HG03135 (cell line): Measurements from ENCODE around the gene CFLAR.
"Not testable (repeated sequence)": the region's sequence is repeated elsewhere in the genome, so short reads cannot be mapped to it uniquely, and the experiment has no call there.

Source experiments
- ATAC-seq: cut with Tn5 transposase; IDR thresholded peaks from one replicate; pipeline ENCODE4 v1.9.1; 2021; ENCODE audit warnings: mild to moderate bottlenecking, moderate library complexity; ENCODE audit not compliant: unreplicated experiment

CFLAR gene

DNA sequence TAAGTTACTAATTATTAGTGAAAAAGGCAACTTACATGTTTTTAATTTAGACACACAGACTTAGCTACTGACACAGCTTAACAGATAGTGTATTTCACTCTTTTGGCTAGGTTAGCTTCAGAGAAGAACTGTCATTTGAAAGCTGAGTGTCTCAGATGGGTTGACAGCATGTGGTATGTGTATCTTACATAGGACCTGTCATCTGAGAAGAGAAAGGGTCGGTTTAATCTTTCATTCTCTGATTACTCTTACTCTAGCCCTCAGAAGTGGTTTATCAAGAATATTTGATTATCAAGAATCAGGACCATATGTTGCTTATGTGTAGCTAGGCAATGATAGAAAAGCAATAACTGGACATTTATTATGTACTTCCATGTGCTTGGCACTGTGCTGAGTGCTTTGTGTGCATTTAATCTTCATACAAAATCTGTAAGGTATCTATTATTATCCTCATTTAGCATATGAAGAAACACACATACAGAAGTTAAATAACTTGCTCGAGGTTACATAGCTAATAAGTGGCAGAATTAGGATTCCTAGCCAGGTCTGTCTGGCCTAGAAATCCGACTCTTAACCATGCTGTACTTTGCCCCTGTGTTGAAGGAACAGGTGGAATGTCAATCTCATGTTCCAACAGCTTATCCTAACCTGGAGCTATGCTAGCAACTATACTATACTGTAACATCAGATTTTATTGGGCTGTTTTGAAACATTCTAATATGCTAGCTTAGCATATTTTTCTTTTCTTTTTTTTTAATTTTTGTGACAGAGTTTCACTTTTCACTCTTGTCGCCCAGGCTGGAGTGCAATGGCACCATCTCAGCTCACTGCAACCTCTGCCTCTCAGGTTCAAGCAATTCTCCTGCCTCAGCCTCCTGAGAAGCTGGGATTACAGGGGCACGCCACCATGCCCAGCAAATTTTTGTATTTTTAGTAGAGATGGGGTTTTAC lies 28.4 kb downstream of the CFLAR start:
- ATAC-seq: no peak

DNA sequence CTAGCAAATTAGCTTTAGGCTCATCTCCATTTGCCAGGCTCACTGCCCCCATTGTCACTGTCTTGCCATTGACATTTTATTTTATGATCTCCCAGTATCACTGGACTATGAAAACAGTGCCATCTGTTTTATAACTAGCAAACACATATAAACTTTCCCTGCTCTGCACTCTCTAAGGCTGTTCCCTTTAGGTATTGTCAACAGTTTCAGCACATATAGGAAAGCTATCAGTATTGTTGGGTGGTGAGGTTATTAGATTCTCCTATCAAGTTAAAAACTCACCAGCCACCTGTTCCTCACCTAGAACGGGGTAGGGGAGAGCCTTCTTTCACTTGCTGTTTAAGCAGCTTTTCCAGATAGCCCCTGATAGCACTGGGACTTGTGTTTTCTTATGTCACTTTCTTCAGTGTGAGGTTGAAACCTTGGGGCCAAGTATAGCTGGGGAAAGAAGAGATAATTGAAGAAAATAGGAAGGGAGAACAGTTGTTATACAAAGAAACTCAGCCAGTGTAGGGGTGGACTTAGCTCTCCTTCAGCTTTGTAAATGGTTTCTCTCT lies 32.5 kb downstream of the CFLAR start:
- no peak for ATAC-seq

DNA sequence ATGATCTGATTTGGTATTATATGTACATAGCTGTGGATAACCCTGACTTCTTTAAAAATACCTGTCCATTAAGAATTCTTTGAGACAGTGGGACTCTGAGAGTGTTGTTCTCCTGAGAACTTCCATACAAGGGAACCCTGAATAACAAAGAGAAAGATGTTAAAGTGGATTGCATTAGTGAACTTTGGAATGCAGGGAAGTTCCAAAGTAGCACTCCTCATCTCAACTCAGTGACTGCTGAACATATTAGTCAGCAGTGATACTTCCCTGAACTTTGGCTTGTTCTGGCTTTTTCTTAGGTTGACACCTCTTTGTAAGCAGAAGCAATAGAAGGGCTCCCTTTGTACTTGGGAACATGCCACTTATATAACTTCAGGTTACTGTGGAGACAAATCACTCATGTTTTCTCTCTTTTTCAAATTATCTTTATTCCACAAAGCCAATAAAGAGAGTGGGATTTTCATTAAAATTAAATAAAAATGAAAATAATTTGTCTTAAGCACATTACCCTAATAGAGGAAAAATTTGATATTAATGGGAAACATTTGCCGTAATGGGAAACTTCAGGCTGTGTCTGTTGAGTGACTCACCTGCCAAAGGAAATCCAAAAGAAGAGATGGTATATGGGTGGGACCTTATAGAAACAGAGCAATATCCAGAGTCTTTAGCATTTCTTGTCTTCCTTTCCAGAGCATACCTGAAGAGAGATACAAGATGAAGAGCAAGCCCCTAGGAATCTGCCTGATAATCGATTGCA lies 33.3 kb downstream of the CFLAR start:
- ATAC-seq: no peak

DNA sequence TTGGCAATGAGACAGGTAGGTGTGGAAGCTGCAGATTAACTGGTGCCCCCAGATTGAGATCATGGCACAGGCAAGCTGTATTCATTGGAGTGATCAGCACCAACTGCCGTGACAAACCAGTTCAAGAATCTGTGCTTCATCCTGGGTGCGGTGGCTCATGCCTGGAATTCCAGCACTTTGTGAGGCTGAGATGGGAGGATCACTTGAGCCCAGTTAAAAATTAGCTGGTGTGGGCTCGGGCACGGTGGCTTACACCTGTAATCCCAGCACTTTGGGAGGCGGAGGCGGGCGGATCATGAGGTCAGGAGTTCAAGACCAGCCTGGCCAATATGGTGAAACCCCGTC lies 33.8 kb downstream of the CFLAR start:
- ATAC-seq: not testable (repeated sequence)

DNA sequence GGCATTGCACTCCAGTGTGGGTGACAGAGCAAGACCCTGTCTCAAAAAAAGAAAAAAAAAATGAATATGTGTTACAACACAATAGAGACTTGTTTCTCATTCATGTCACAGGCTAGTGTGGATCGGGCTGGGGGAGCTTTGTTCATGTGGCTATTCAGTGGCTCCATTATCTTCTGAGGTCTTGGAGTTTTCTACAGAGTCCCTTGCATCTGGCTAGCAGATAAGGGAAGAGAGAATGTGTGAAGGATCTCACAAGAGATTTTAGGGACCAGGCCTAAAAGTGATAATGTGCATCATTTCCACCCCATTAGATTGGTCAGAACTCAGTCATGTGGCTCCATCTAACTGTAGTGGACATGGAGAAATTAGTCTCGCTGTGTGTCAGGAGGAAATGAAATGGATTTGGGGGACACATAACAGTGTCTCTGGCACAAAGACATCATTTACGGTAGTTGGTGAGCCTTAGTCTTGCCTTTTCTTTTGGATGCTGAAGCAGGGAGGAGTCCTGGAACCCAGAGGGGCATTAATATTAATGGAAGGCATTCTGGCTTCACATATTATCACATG lies 34.6 kb downstream of the CFLAR start:
- no peak for ATAC-seq

DNA sequence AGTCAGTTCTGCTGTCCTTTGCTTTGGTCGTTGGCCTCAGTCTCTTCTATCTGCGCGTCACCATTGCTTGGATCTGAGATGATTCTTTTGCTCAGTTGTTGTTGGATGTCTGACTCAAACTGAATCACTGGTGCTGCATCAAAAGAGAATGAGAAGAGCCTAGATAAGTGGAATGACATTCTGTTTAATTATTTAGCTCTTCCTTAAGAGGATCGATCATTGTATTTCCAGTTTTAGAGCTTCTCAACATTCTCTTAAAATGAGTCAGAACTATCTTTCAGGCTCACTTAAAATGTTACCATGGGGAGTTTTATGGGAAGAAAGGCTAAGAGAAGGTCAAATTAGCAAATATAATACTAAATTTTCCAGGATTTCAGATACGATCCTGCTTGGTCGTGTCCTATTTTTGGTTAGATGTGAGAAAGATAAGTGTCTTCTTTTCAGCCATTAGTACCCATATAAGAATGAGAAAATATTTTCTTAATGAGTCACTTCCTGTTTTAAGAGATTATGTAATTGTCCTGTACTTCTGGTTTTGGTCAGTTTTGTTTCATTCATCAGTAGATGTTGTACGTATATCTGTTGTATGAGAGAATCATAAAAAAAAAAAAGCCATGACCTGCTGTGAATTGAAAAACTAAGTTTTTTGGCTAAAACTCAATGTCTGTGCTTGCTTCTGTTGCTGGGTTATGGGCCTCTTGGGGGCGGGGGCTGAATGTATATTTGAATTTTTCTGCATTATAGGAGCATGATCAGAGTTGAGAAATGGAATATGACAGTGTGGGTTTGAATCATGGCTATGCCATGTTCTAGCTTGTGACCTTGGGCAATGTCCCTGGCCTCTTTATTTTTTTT lies 35.4 kb downstream of the CFLAR start:
- ATAC-seq: peak; percentile 85

DNA sequence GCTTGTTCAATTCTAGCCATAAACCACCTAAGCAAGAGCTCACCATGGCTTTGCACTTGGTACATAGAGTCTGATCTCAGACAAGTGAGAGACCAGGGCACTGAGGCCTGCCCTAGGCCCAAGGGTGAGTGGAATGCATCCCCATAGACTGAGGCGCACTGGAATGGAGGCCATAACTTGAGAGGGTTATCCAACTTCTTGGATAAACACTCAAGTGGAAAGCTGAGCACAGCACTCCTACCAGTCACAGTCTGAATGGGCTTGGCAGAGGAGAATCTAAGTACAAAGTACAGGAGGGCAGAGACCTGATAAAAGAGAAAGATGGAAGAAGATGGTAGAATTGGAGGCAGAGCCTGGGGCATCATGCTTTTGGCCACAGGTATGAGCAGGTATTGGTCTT lies 36.6 kb downstream of the CFLAR start:
- ATAC-seq: no peak

DNA sequence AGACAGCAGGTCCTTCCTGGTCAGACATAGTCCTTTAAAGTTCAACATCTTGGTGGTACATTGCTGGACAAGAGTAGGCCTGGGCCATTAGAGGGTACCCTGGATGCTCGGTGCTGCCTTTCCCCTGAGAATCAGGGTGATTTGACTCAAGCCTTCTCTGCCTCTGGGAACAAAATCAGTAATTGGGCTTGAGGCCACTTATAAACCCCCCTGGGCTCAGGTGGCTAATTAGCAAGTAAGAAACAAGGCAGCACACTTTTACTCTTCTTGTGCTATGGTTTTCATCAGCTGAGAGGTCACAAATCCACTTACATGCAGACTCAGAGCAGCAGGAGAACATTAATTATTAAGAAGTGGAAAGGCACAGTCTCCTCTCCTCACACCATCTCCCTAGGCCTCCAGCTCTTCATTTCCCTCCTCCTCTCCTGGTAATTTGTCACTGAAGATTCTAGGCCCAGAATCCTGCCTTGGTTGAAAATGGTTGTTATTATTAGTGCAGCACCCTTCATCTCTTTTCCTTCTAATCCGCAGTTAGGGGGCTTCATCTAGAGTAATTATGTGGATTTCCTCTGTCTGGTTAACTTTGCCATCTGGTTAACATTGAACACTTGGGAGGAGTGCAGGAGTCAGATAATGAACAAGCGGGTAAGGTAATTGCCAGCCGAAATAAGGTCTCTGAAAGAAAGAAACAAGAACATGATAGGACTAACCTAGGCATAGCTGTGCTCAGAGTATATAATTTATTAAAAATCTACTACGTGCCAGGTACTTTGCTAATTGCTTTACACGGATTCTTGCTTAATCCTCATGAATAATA lies 37.2 kb downstream of the CFLAR start:
- ATAC-seq: no peak

DNA sequence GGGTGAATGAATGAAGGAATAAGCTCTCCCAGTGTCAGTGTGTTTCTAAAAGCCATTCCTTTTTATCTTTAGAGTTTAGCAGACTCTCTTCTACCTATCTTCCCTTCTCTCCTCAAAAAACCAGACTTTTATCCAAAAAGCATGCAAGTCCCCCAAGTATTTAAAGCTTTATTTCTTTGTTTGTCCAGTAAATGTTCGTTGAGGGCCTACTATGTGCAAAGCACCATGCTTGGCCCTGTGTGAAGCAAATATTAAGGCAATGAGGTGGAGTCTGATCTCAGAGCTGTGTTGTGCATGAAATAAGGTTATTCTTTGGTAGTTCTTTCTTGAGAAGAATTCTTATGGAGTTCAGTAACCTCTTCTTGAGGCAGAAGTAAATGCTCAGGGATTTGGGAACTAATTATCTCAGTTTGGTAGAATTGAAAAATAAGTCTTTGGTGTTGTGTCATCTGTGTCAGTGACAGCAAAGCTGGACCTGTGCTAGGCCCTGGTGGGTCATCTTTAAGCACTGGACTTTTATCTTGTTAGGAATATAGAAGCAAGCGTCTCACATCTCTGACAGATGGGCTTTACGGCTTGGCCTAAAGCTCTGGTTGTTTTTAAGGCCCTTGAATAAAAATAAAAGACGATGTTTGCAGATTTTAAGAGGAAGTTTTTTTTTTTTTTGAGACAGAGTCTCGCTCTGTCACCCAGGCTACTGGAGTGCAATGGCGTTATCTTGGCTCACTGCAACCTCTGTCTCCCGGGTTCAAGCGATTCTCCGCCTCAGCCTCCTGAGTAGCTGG lies 38.8 kb downstream of the CFLAR start:
- no peak for ATAC-seq

DNA sequence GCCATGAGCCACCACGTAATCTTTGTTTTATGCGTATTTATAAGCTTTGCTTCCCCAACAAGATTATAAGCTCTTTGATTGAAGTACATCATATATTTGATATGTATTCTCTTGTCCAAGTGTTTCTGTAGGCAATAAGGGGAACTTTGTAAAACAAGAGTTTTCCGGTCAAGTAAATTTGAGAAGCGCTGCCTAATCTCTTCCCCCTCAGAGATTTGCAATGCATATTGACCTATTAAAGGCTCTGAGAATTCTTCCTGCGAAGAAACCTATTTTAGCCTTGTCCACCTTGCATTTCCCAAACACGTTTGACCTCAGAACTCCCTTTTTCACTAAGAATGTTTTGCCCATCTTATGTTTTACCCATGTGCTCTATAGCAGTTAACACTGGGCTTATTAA lies 40.1 kb downstream of the CFLAR start:
- ATAC-seq: no peak

DNA sequence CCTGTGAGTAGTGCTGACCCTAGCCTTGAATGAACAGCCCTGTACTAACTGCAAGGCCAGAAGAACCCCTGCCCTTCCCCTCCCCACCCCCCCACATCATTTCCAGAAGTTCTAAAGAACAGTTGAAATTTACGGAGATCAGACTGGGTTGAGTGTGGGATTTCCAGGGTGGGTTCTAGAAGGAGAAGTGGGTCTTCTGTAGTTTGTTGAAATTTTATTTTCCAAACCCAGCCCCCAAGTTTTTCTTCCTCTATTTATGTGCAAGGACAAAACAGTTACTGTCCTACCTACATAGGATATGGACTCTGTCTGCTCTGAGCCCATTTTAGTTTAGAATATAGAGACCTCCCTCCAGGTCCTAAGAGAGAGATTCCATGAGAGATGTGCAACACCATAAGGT lies 40.7 kb downstream of the CFLAR start:
- ATAC-seq: no peak

DNA sequence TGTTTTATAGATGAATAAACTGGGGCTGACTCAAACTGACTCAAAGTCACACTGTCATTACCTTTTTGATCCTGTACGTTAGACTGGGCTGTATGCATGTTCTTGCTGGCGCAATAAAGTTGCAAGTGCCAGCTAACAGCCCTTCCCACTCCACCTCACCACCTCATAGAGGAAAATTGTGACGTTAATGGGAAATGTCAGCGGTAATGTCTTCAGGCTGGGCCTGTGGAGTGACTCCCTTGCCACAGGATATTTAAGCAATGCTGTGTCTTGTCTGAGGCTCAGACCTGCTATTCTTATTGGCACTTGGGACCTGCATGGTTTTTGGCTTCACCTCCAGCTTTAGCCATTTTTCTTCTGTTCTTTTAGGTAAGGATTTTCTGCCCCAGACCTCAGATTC lies 41.7 kb downstream of the CFLAR start:
- peak; percentile 28 for ATAC-seq

DNA sequence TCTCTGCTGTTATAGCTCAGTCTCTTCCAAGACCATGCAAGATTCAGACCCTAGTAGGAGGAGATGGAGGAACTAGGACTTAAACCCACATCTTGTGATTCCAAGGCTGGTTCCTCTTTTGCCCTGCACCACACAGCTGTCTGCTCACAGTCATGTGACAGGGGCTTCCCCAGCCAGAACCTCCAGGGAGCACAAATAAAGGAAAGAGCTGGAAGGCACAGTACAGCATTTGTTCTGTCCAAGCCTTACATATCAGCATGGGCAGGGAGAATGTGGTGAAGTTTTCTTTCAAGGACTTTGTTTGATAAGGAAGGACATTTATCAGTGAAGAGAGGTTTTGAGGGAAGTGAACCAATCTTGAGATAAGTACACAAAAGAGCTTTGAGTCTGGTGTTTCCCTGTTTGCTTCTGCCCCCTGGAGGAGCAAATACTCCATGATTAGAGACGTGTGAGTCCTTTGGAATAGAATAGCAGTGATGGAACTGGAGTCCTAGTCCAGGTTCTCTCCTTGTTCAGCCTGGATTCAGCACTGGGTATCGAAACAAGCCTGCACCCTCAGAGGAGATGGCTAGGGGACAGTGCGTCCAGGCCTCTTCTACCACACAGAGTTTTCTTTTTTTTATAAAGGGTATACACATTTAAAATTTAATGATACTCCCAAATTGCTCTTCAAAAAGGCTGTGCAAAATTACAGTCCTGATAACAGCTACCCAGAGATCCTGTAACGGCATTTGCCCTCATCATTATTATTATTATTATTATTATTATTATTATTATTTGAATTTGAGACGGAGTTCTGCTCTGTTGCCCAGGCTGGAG lies 42.4 kb downstream of the CFLAR start:
- peak; percentile 91 for ATAC-seq

DNA sequence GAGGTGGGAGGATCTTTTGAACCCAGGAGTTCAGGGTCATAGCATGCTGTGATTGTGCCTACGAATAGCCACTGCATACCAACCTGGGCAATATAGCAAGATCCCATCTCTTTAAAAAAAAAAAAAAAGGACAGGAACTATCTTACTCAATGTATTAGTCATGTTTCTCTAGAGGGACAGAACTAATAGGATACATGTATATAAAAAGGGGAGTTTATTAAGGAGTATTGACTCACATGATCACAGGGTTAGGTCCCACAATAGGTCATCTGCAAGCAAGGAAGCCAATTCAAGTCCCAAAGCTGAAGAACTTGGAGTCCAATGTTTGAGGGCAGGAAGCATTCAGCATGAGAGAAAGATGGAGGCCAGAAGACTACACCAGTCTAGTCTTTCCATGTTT lies 48.2 kb downstream of the CFLAR start:
- no peak for ATAC-seq

DNA sequence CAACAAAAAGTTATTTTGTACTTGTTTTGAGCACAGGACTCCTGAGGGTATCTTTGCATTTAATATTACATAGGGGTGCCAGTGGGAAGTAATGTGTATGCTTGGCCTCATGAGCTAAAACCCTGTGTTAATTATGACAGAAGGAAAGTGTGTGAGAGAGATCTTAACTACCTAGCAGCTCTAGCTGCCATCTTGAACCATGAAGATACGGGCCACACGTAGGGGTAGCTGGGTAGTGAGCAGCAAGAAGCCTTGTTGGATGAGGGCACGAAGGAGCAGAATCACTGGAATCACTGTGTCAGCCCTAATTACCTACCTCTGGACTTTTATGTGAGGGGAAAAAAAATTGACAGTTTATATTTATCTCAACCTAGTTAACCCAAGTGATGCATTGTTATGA lies 51.6 kb downstream of the CFLAR start:
- no peak for ATAC-seq

DNA sequence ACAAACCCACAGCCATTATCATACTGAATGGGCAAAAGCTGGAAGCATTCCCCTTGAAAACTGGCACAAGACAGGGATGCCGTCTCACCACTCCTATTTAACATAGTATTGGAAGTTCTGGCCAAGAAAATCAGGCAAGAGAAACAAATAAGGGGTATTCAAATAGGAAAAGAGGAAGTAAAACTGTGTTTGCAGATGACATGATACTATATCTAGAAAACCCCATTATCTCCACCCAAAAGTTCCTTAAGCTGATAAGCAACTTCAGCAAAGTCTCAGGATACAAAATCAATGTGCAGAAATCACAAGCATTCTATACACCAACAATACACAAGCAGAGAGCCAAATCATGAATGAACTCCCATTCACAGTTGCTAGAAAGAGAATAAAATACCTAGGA lies 52.5 kb downstream of the CFLAR start:
- not testable (repeated sequence) for ATAC-seq

DNA sequence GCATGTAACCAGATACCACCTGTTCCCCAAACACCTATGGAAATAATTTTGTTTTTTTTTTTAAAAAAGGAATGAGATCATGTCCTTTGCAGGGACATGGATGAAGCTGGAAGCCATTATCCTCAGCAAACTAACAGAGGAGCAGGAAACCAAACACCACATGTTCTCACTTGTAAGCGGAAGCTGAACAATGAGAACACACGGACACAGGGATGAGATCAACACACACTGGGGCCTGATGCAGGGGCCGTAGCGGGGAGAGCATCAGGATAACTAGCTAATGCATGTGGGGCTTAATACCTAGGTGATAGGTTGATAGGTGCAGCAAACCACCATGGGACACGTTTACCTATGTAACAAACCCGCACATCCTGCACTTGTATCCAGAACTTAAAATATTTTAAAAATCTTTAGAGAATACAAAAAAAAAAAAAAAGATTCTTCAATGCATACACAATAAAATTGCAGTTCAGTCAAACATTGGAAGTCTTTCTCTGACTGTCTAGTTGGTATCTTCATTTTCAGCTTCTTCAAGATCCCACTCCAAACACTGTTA lies 55.4 kb downstream of the CFLAR start:
- no peak for ATAC-seq

DNA sequence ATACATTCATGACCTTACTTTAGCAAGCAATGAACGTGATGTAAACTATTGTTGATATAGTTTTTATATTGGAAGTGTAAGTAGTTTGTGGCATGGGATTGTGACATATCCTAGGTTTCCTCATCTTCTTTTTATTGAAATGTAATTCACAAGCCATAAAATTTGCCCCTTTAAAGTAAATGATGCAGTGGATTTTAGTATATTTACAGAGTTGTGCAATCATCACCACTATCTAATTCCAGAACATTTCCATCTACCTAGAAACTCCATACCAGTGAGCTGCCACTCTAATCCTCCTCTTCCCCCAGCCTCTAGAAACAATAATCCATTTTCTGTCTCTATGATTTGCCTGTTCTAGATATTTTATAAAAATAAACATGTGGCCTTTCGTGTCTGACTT lies 56.3 kb downstream of the CFLAR start:
- no peak for ATAC-seq
